SK-N-SH (cell line): ENCODE results near the gene PAGE2B. TPM values are rescaled to one million over a fixed set of nuclear protein-coding genes. Genes with fewer than 3 reads are reported as not detected.

Experiments used
- CTCF ChIA-PET: fragments of 300-600, 350-600 bp; formaldehyde crosslinking; extraction: SDS; loops from one replicate; lab custom pipeline; 2021; lab: Yijun Ruan, JAX
- POLR2A ChIA-PET: fragments of 350-600 bp; sonication (Branson Sonifier 250); formaldehyde crosslinking; extraction: SDS; loops from one replicate; lab custom pipeline; 2020; ENCODE audit warnings: antibody characterized with exemption, inconsistent platforms; lab: Yijun Ruan, JAX
- DNase-seq: peaks from one replicate; pipeline ENCODE4 v3.0.0; 2012
- H2AFZ ChIP-seq: fragments of 200-600 bp; sonication (generic); 2 replicates; pipeline ENCODE4 v1.8.1; 2016; ENCODE audit warnings: antibody characterized with exemption, mild to moderate bottlenecking, low read depth
- H3F3A ChIP-seq: fragments of 200-600 bp; sonication (generic); replicated peaks from 2 replicates; pipeline ENCODE3; 2016; ENCODE audit warnings: antibody characterized with exemption, mild to moderate bottlenecking; ENCODE audit not compliant: insufficient read depth
- H3K27ac ChIP-seq, 2 experiments: fragments of 200-500 bp in 1 of 2; fragments of 200-600 bp in 1 of 2; sonication (Bioruptor generic) in 1 of 2; sonication (generic), shearing (Covaris generic) in 1 of 2; 2 replicates each; pipeline versions ENCODE4 v1.5.1 to v1.6.1; 2014 to 2016; ENCODE audit warnings: low read depth in 2 of 2, inconsistent platforms in 1 of 2, low read length in 1 of 2, mild to moderate bottlenecking in 1 of 2, mixed read lengths in 1 of 2
- H3K27me3 ChIP-seq: fragments of 200-600 bp; sonication (generic), shearing (Covaris generic); 2 replicates; pipeline ENCODE4 v1.6.1; 2016; ENCODE audit warnings: mixed run types; ENCODE audit not compliant: insufficient read depth
- H3K36me3 ChIP-seq, 2 experiments: fragments of 200-500 bp in 1 of 2; fragments of 200-600 bp in 1 of 2; sonication (Bioruptor generic) in 1 of 2; sonication (generic) in 1 of 2; replicated peaks in 1 of 2; 2 replicates each; pipeline versions ENCODE3 to v1.5.1; 2014 to 2016; ENCODE audit warnings: low read length in 1 of 2, mild to moderate bottlenecking in 1 of 2; ENCODE audit not compliant: insufficient read depth in 2 of 2, control insufficient read depth in 1 of 2
- H3K4me1 ChIP-seq, 2 experiments: fragments of 200-500 bp in 1 of 2; fragments of 200-600 bp in 1 of 2; sonication (Bioruptor generic) in 1 of 2; sonication (generic), shearing (Covaris generic) in 1 of 2; 2 replicates each; pipeline versions ENCODE4 v1.5.1 to v1.6.1; 2014 to 2016; ENCODE audit warnings: low read depth in 1 of 2, low read length in 1 of 2, mixed run types in 1 of 2; ENCODE audit not compliant: insufficient read depth in 2 of 2, control insufficient read depth in 1 of 2
- H3K4me2 ChIP-seq: fragments of 200-600 bp; sonication (generic), shearing (Covaris generic); 2 replicates; pipeline ENCODE4 v1.6.1; 2017; ENCODE audit warnings: mixed run types
- H3K4me3 ChIP-seq, 2 experiments: fragments of 200-500 bp in 1 of 2; fragments of 200-600 bp in 1 of 2; sonication (Bioruptor generic) in 1 of 2; sonication (generic), shearing (Covaris generic) in 1 of 2; 2 replicates each; pipeline versions ENCODE4 v1.5.1 to v1.8.1; 2014 to 2016; ENCODE audit warnings: low read depth in 2 of 2, inconsistent platforms in 1 of 2, low read length in 1 of 2, mild to moderate bottlenecking in 1 of 2, mixed read lengths in 1 of 2, moderate library complexity in 1 of 2
- H3K79me2 ChIP-seq: fragments of 200-600 bp; sonication (generic); 2 replicates; pipeline ENCODE4 v1.8.1; 2017; ENCODE audit warnings: mild to moderate bottlenecking; ENCODE audit not compliant: insufficient read depth
- H3K9ac ChIP-seq: fragments of 200-600 bp; sonication (generic); 2 replicates; pipeline ENCODE4 v1.6.1; 2017; ENCODE audit warnings: mixed run types
- H3K9me2 ChIP-seq: fragments of 200-600 bp; sonication (generic); 2 replicates; pipeline ENCODE4 v1.6.1; 2017; ENCODE audit warnings: mixed run types
- H3K9me3 ChIP-seq: fragments of 200-600 bp; sonication (generic); 2 replicates; pipeline ENCODE4 v1.6.1; 2017; ENCODE audit warnings: mixed run types, mild to moderate bottlenecking, moderate library complexity
- H4K20me1 ChIP-seq: fragments of 200-600 bp; sonication (generic); 2 replicates; pipeline ENCODE4 v1.6.1; 2017; ENCODE audit warnings: mild to moderate bottlenecking, mixed run types; ENCODE audit not compliant: insufficient read depth
- CHD2 ChIP-seq: fragments of 150-350 bp; IDR thresholded peaks from 2 replicates; pipeline ENCODE4 v1.6.1; 2018; ENCODE audit warnings: low read length; ENCODE audit not compliant: partially characterized antibody
- FOSL2 ChIP-seq: IDR thresholded peaks from 2 replicates; pipeline ENCODE4 v1.4.0; 2012; ENCODE audit warnings: low read depth, mild to moderate bottlenecking, moderate library complexity, borderline replicate concordance
- FOXJ3 ChIP-seq: sonication (generic); formaldehyde crosslinking; IDR thresholded peaks from 2 replicates; pipeline ENCODE4 v1.5.1; 2020; ENCODE audit warnings: mild to moderate bottlenecking, missing genetic modification reagents
- RAD21 ChIP-seq: IDR thresholded peaks from 2 replicates; pipeline ENCODE4 v1.6.1; 2012; ENCODE audit warnings: mild to moderate bottlenecking, low read length
- RXRA ChIP-seq: IDR thresholded peaks from 2 replicates; pipeline ENCODE4 v1.4.0; 2012; ENCODE audit warnings: low read depth, mild to moderate bottlenecking, borderline replicate concordance
- SIN3A ChIP-seq: IDR thresholded peaks from 2 replicates; pipeline ENCODE4 v1.6.1; 2012; ENCODE audit warnings: low read depth, mild to moderate bottlenecking, low read length, moderate library complexity, borderline replicate concordance
- USF2 ChIP-seq: fragments of 150-350 bp; IDR thresholded peaks from 2 replicates; pipeline ENCODE4 v1.6.1; 2017; ENCODE audit warnings: antibody characterized with exemption, low read length, low read depth, borderline replicate concordance
- YY1 ChIP-seq: IDR thresholded peaks from 2 replicates; pipeline ENCODE4 v1.4.0; 2012; ENCODE audit warnings: low read depth, mild to moderate bottlenecking
- ZBTB33 ChIP-seq: IDR thresholded peaks from 2 replicates; pipeline ENCODE4 v1.4.0; 2012; ENCODE audit warnings: low read depth, borderline replicate concordance
- WGBS: methylation state at CpG from one replicate; pipeline ENCODE4 v1.1.6; 2017; ENCODE audit warnings: low lambda C conversion rate; 5-methylcytosine and 5-hydroxymethylcytosine counted together
- polyA plus RNA-seq, 3 experiments: library from polyadenylated mRNA; depleted of rRNA; stranded (reverse); fragments of >200 nt; gene quantifications; 2 replicates each; pipeline ENCODE4 v1.2.3, GENCODE V29; 2012

PAGE2B gene
- polyA plus RNA-seq, 1 of the 3 experiments (the other 2 are of a cell fraction), result 0.31 TPM

GRCh38 chrX:55026840-55027239 lies 48.0 kb upstream of the PAGE2B start:
- 3% methylated on average over 2 of the region's 2 CpGs for WGBS
- POLR2A ChIA-PET, result no interaction called here

GRCh38 chrX:55028040-55028439 lies 46.8 kb upstream of the PAGE2B start:
- Histone ChIP-seq H3K79me2 (no peaks in the 10 kb centered on the region), H3F3A (no peaks in the 10 kb centered on the region), H2AFZ (no peak overlapping the region), H3K4me3 (no peak overlapping the region), H3K9me3 (no peaks in the 10 kb centered on the region), H3K9me2 (no peaks in the 10 kb centered on the region), H3K27me3 (peaks cover 4% of the 10 kb centered on the region; the same call in 1 of the 2 replicates), H3K4me2 (no peak overlapping the region), H4K20me1 (no peaks in the 10 kb centered on the region), H3K36me3 (no peaks in the 10 kb centered on the region), H3K4me1 (no peaks in the 10 kb centered on the region), H3K9ac (no peak overlapping the region), H3K27ac (no peak overlapping the region)
- no peak for TF ChIP-seq FOXJ3
- TF ChIP-seq YY1, result no peak
- no peak for TF ChIP-seq RAD21
- POLR2A ChIA-PET, result no interaction called here
- DNase-seq, result no peak
- WGBS, result 17% methylated on average over 3 of the region's 4 CpGs
- CTCF ChIA-PET, result interaction anchor here (1.3 kb wide), 1 partner anchor 29 kb away, joined by 4 read pairs; no protein-coding TSS in a partner anchor

More at GRCh38 chrX:55026840-55027239, 48.0 kb upstream of the PAGE2B start:
- no peak overlapping the region for H3K4me2 ChIP-seq
- no peaks in the 10 kb centered on the region for H3K36me3 ChIP-seq
- no peaks in the 10 kb centered on the region for H3F3A ChIP-seq
- no peak for TF ChIP-seq SIN3A
- TF ChIP-seq RXRA, result no peak
- TF ChIP-seq FOXJ3, result no peak
- no peak for TF ChIP-seq USF2
- no peak for TF ChIP-seq CHD2
- TF ChIP-seq RAD21, result no peak
- no peak for TF ChIP-seq FOSL2
- TF ChIP-seq ZBTB33, result no peak
- H3K27me3 ChIP-seq, result peaks cover 4% of the 10 kb centered on the region; the same call in 1 of the 2 replicates
- no peaks in the 10 kb centered on the region for H3K4me1 ChIP-seq
- no peak for DNase-seq
- no peaks in the 10 kb centered on the region for H3K9me3 ChIP-seq
- H3K4me3 ChIP-seq, result no peak overlapping the region
- no peaks in the 10 kb centered on the region for H3K9me2 ChIP-seq
- H4K20me1 ChIP-seq, result no peaks in the 10 kb centered on the region
- H3K9ac ChIP-seq, result no peak overlapping the region
- H3K27ac ChIP-seq, result no peak overlapping the region
- no peak overlapping the region for H2AFZ ChIP-seq
- no peaks in the 10 kb centered on the region for H3K79me2 ChIP-seq
- CTCF ChIA-PET, result no interaction called here
